Fibroblast of skin of right biceps (primary cell): ENCODE measurements around the gene HIPK1.

ENCODE experiments used
- DNase-seq: peaks from one replicate; pipeline ENCODE4 v3.0.0-alpha.2; 2013

The HIPK1 gene

GRCh38 chr1:113913887-113914664, 15.0 kb upstream of the HIPK1 start:
- DNase-seq: no peak

GRCh38 chr1:113916974-113917373, 12.2 kb upstream of the HIPK1 start:
- DNase-seq: no peak

- peak; percentile 30 for DNase-seq
Measured at GRCh38 chr1:113917400-113918082, 11.6 kb upstream of the HIPK1 start.

- no peak for DNase-seq
Measured at GRCh38 chr1:113918243-113918642, 10.9 kb upstream of the HIPK1 start.

- no peak for DNase-seq
Measured at GRCh38 chr1:113922957-113923356, 6.2 kb upstream of the HIPK1 start.

GRCh38 chr1:113924473-113924872, 4.7 kb upstream of the HIPK1 start:
- DNase-seq: no peak

- DNase-seq: peak; percentile 11
Measured at GRCh38 chr1:113928187-113928930, 765 bp upstream of the HIPK1 start.

GRCh38 chr1:113929750-113930498, 800 bp downstream of the HIPK1 start:
- DNase-seq: peak; percentile 29

GRCh38 chr1:113930499-113931161, 1.5 kb downstream of the HIPK1 start:
- DNase-seq: peak; percentile 63

- peak; percentile 30 for DNase-seq
Measured at GRCh38 chr1:113931451-113931851, 2.3 kb downstream of the HIPK1 start.

GRCh38 chr1:113934006-113934405, 4.9 kb downstream of the HIPK1 start:
- no peak for DNase-seq

- no peak for DNase-seq
Measured at GRCh38 chr1:113934511-113935055, 5.5 kb downstream of the HIPK1 start.

GRCh38 chr1:113935176-113935575, 6.1 kb downstream of the HIPK1 start:
- no peak for DNase-seq

- no peak for DNase-seq
Measured at GRCh38 chr1:113935970-113936369, 6.8 kb downstream of the HIPK1 start.

- DNase-seq: no peak
Measured at GRCh38 chr1:113937146-113937545, 8.0 kb downstream of the HIPK1 start.

- no peak for DNase-seq
Measured at GRCh38 chr1:113938192-113938591, 9.1 kb downstream of the HIPK1 start.

- DNase-seq: no peak
Measured at GRCh38 chr1:113940365-113941244, 11.5 kb downstream of the HIPK1 start.

GRCh38 chr1:113941245-113941559, 12.1 kb downstream of the HIPK1 start:
- no peak for DNase-seq

- DNase-seq: no peak
Measured at GRCh38 chr1:113942527-113942926, 13.4 kb downstream of the HIPK1 start.

GRCh38 chr1:113943028-113943811, 14.1 kb downstream of the HIPK1 start:
- no peak for DNase-seq
